ENCODE data around the gene CLDN15.

Gene CLDN15

GRCh38 chr7:101222275-101222830, 15.2 kb downstream of the CLDN15 start:
- no peak for DNase-seq (ENCODE audit: low spot score)

GRCh38 chr7:101220295-101220694, 17.3 kb downstream of the CLDN15 start:
- DNase-seq (ENCODE audit: low spot score), result no peak

- no peak for DNase-seq (ENCODE audit: low spot score)
Observed at GRCh38 chr7:101218236-101219125, 19.1 kb downstream of the CLDN15 start.

- peak; percentile 98 for DNase-seq (ENCODE audit: low spot score)
Observed at GRCh38 chr7:101217388-101218235, 20.0 kb downstream of the CLDN15 start, which contains the start of the genes PLOD3 and ZNHIT1. TSS of gene PLOD3 (minus strand) at chr7:101217581. CDS start at chr7:101217274, 307 bp downstream. TSS of gene ZNHIT1 (plus strand) at chr7:101218165. CDS start at chr7:101218196, 31 bp downstream.

GRCh38 chr7:101216860-101217387, 20.7 kb downstream of the CLDN15 start:
- DNase-seq (ENCODE audit: low spot score), result no peak

GRCh38 chr7:101216001-101216859, 21.4 kb downstream of the CLDN15 start:
- peak; percentile 54 for DNase-seq (ENCODE audit: low spot score)

- DNase-seq (ENCODE audit: low spot score), result no peak
Observed at GRCh38 chr7:101212014-101212413, 25.6 kb downstream of the CLDN15 start.

- DNase-seq (ENCODE audit: low spot score), result no peak
Observed at GRCh38 chr7:101211501-101211900, 26.1 kb downstream of the CLDN15 start.

GRCh38 chr7:101210143-101210542, 27.5 kb downstream of the CLDN15 start:
- no peak for DNase-seq (ENCODE audit: low spot score)

GRCh38 chr7:101208794-101209193, 28.8 kb downstream of the CLDN15 start:
- DNase-seq (ENCODE audit: low spot score), result no peak

GRCh38 chr7:101207459-101207858, 30.1 kb downstream of the CLDN15 start:
- DNase-seq (ENCODE audit: low spot score), result no peak

GRCh38 chr7:101206665-101207042, 30.9 kb downstream of the CLDN15 start:
- no peak for DNase-seq (ENCODE audit: low spot score)

GRCh38 chr7:101205901-101206664, 31.5 kb downstream of the CLDN15 start:
- DNase-seq (ENCODE audit: low spot score), result no peak

- peak; percentile 56 for DNase-seq (ENCODE audit: low spot score)
Observed at GRCh38 chr7:101203740-101204738, 33.6 kb downstream of the CLDN15 start.

GRCh38 chr7:101202603-101202918, 35.0 kb downstream of the CLDN15 start:
- DNase-seq (ENCODE audit: low spot score), result no peak

- peak; percentile 40 for DNase-seq (ENCODE audit: low spot score)
Observed at GRCh38 chr7:101201695-101202602, 35.7 kb downstream of the CLDN15 start.

- no peak for DNase-seq (ENCODE audit: low spot score)
Observed at GRCh38 chr7:101200862-101201599, 36.6 kb downstream of the CLDN15 start, which contains the start of gene MOGAT3. TSS of gene MOGAT3 (minus strand) at chr7:101201036. CDS start at chr7:101200854, 182 bp downstream.

All from GM03348 (cell line).